Upper lobe of left lung (tissue), 6 donors: ENCODE measurements around the gene SPSB2. TPM values are rescaled to one million over a fixed set of nuclear protein-coding genes. Genes with fewer than 3 reads are reported as not detected.

ENCODE experiments used
- ATAC-seq, 2 donors: fragments of 200-7000 bp; cut with Tn5 transposase; one replicate each; pipeline ENCODE4 v1.9.1; 2022; ENCODE audit warnings: mild to moderate bottlenecking in 2 of 2, moderate library complexity in 2 of 2; ENCODE audit not compliant: low FRiP score in 2 of 2
- DNase-seq, 2 donors: peaks; one replicate each; pipeline ENCODE4 v3.0.0-alpha.2; 2019 to 2020
- H3K27ac ChIP-seq, 4 donors: fragments of 200-600 bp; sonication (generic); one replicate each; pipeline ENCODE4 v1.5.1; 2016 to 2019
- H3K27me3 ChIP-seq, 4 donors: fragments of 200-600 bp; sonication (generic); one replicate each; pipeline ENCODE4 v1.5.1; 2017 to 2019
- H3K36me3 ChIP-seq, 4 donors: fragments of 200-600 bp; sonication (generic); one replicate each; pipeline ENCODE4 v1.5.1; 2016 to 2019
- H3K4me1 ChIP-seq, 4 donors: fragments of 200-600 bp; sonication (generic); one replicate each; pipeline ENCODE4 v1.5.1; 2018 to 2019
- H3K4me3 ChIP-seq, 4 donors: fragments of 200-600 bp; sonication (generic); one replicate each; pipeline ENCODE4 v1.5.1; 2017 to 2019; ENCODE audit warnings: mild to moderate bottlenecking in 2 of 4, moderate library complexity in 1 of 4
- H3K9me3 ChIP-seq, 4 donors: fragments of 200-600 bp; sonication (generic); one replicate each; pipeline ENCODE4 v1.5.1; 2018 to 2019
- CTCF ChIP-seq, 6 experiments: fragments of 450-650 bp in 4 of 6; fragments of 200-600 bp in 2 of 6; sonication (generic) in 2 of 6; IDR thresholded peaks; one replicate each; pipeline ENCODE4 v1.5.1; 2016 to 2019; ENCODE audit warnings: antibody characterized with exemption in 6 of 6
- EP300 ChIP-seq, 4 donors: sonication (generic); formaldehyde crosslinking; IDR thresholded peaks; one replicate each; pipeline ENCODE4 v1.5.1; 2017; ENCODE audit warnings: antibody characterized with exemption in 4 of 4, control low read depth in 2 of 4
- POLR2A ChIP-seq, 4 donors: fragments of 450-650 bp; IDR thresholded peaks; one replicate each; pipeline ENCODE4 v1.5.1; 2016 to 2017; ENCODE audit warnings: antibody characterized with exemption in 4 of 4, mild to moderate bottlenecking in 2 of 4
- POLR2AphosphoS5 ChIP-seq, 2 donors: sonication (generic); formaldehyde crosslinking; IDR thresholded peaks; one replicate each; pipeline ENCODE4 v1.5.1; 2017; ENCODE audit warnings: antibody characterized with exemption in 2 of 2
- WGBS, 2 donors: methylation state at CpG; one replicate each; pipeline ENCODE4 v1.1.5; 2017 to 2018; 5-methylcytosine and 5-hydroxymethylcytosine counted together
- total RNA-seq, 6 donors: library from RNA; depleted of rRNA in 4 of 6; stranded (reverse); fragments of >200 nt in 4 of 6; gene quantifications; one replicate each; pipeline versions ENCODE4 v1.1.0 to v1.2.1, GENCODE V29; 2016 to 2021
- donor health status: DM: no; HTN: no; CAD: no; lungs with moderate emphysema.
- donor health status: DM: no; HTN: yes; CAD: no; lungs with severe emphysema.

SPSB2 gene
- total RNA-seq, 6 donors from 2014 or later: 27.7 to 63.3 (median 35.0) TPM

DNA sequence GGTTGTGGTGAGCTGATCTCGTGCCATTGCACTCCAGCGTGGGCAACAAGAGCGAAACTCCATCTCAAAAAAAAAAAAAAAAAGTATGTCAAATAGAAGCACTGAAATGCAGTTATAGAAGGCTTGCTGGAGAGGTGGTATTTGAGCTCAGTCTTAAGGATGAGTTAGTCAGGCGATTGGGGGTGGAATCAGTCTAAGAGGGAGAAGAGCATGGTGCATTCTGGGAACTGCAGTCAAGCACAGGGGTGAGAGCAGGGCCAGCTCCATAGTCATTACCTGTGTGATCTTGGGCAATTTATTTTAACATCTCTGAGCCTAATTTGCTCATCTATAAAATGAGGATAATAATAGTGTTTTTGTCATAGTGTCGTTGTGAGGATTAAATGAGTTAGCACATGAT lies 38.2 kb downstream of the SPSB2 start:
- Histone ChIP-seq H3K4me3 (no peak overlapping the region), H3K27ac (no peak overlapping the region), H3K36me3 (peaks cover 0 to 27% (median 0%) of the 10 kb centered on the region in 4 donors), H3K4me1 (peaks cover 0 to 5% (median 0%) of the 10 kb centered on the region in 4 donors), H3K27me3 (no peaks in the 10 kb centered on the region), H3K9me3 (no peaks in the 10 kb centered on the region)
- 79 to 86% methylated on average over 5 of the region's 5 CpGs for WGBS, 2 donors
- DNase-seq: no peak
- no peak for ATAC-seq
- TF ChIP-seq POLR2AphosphoS5 (IDR thresholded peaks at IDR 0.05): no peak
- no peak for TF ChIP-seq EP300 (IDR thresholded peaks at IDR 0.05)
- no peak for TF ChIP-seq CTCF (IDR thresholded peaks at IDR 0.05)
- no peak for TF ChIP-seq POLR2A (IDR thresholded peaks at IDR 0.05)

DNA sequence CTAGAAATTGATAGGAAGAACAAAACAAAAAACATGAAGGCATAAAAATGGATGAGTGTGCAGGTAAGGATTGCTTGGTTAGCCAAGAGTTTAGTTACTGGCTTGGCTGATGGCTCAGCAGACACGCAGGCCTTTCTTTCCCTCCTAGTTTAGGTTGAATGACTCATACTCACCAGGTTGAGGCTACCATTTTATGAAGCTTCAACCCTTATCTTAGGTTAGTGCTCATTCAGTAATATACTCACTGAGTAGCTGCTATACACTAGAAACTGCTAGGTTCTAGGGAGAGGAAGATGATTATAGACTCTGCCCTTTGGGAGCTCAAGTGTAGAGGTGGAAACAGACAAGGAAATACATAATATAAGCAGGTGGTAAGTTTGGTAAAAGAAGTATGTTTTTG lies 38.8 kb downstream of the SPSB2 start:
- Histone ChIP-seq H3K4me1 (peaks cover 4 to 9% (median 4%) of the 10 kb centered on the region in 4 donors), H3K27ac (no peak overlapping the region), H3K36me3 (peaks cover 0 to 26% (median 0%) of the 10 kb centered on the region in 4 donors), H3K9me3 (no peaks in the 10 kb centered on the region), H3K4me3 (no peak overlapping the region), H3K27me3 (peaks cover 0 to 4% (median 0%) of the 10 kb centered on the region in 4 donors)
- 87 to 100% methylated on average over 1 of the region's 1 CpG for WGBS, 2 donors
- no peak for TF ChIP-seq POLR2A (IDR thresholded peaks at IDR 0.05)
- no peak for TF ChIP-seq CTCF (IDR thresholded peaks at IDR 0.05)
- no peak for TF ChIP-seq POLR2AphosphoS5 (IDR thresholded peaks at IDR 0.05)
- TF ChIP-seq EP300 (IDR thresholded peaks at IDR 0.05): no peak
- ATAC-seq (no peak), DNase-seq (no peak)

GRCh38 chr12:6833189-6833890 lies 39.8 kb downstream of the SPSB2 start:
- H3K36me3 ChIP-seq: peaks cover 0 to 22% (median 0%) of the 10 kb centered on the region in 4 donors
- WGBS, 2 donors: 81 to 88% methylated on average over 3 to 6 of the region's 6 CpGs
- ATAC-seq: no peak

DNA sequence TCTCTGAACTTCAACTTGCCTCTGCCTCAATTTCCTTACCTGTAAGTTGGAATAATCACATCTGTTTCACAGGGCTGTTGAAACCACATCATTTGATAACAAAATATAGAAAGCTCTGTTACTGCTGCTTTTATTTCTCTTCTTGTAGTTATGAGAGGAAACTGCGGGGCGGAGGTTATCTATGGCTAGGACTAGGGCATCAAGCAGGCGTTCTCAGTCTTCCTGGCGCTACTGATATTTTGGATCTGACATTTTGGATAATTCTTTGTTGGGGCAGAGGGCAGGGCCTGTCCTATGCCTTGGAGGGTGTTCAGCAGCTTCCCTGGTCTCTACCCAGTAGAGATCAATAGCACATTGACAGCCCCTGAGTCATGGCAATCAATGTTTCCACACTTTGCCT lies 41.0 kb downstream of the SPSB2 start:
- no peak overlapping the region for H3K4me3 ChIP-seq
- H3K9me3 ChIP-seq: no peaks in the 10 kb centered on the region
- WGBS, 2 donors: 89 to 95% methylated on average over 4 of the region's 4 CpGs
- no peak for DNase-seq
- peaks cover 0 to 19% (median 3%) of the 10 kb centered on the region in 4 donors for H3K27me3 ChIP-seq
- H3K27ac ChIP-seq: no peak overlapping the region
- H3K36me3 ChIP-seq: peaks cover 0 to 10% (median 0%) of the 10 kb centered on the region in 4 donors
- no peak for ATAC-seq
- H3K4me1 ChIP-seq: peaks cover 14 to 28% (median 22%) of the 10 kb centered on the region in 4 donors
- TF ChIP-seq CTCF (IDR thresholded peaks at IDR 0.05) (no peak), POLR2AphosphoS5 (IDR thresholded peaks at IDR 0.05) (no peak), EP300 (IDR thresholded peaks at IDR 0.05) (no peak), POLR2A (IDR thresholded peaks at IDR 0.05) (no peak)

More at GRCh38 chr12:6833189-6833890, 39.8 kb downstream of the SPSB2 start:
- H3K4me3 ChIP-seq: no peak overlapping the region
- H3K4me1 ChIP-seq: peaks cover 5 to 17% (median 12%) of the 10 kb centered on the region in 4 donors
- H3K27me3 ChIP-seq: peaks cover 0 to 14% (median 3%) of the 10 kb centered on the region in 4 donors
- no peak overlapping the region for H3K27ac ChIP-seq
- no peak for DNase-seq
- H3K9me3 ChIP-seq: no peaks in the 10 kb centered on the region
- TF ChIP-seq EP300 (IDR thresholded peaks at IDR 0.05): no peak
- TF ChIP-seq POLR2A (IDR thresholded peaks at IDR 0.05): no peak
- no peak for TF ChIP-seq POLR2AphosphoS5 (IDR thresholded peaks at IDR 0.05)
- no peak for TF ChIP-seq CTCF (IDR thresholded peaks at IDR 0.05)
